ENCODE results near the gene PRKCQ.

- no peak for TF ChIP-seq CTCF (IDR thresholded peaks at IDR 0.05)
- no peak for TF ChIP-seq POLR2A (IDR thresholded peaks at IDR 0.05)
Observed at GRCh38 chr10:6464862-6465430, 115.1 kb downstream of the PRKCQ start.

All from testis (tissue), 2 donors.